ENCODE data around the gene ANKH.
"Not testable (repeated sequence)": the region's sequence is repeated elsewhere in the genome, so short reads cannot be mapped to it uniquely, and the experiment has no call there.

The ANKH gene

GRCh38 chr5:14871214-14872069, at the start of gene ANKH:
ANKH (minus strand) TSS chr5:14871778; CDS start chr5:14871447, 331 bp downstream.
- peak; percentile 75 for DNase-seq (ENCODE audit: low read depth)

GRCh38 chr5:14920121-14920520, 48.5 kb upstream of the ANKH start:
- no peak for DNase-seq (ENCODE audit: low read depth)

- DNase-seq (ENCODE audit: low read depth) = not testable (repeated sequence)
Measured at GRCh38 chr5:14919106-14919505, 47.5 kb upstream of the ANKH start.

GRCh38 chr5:14917719-14918118, 46.1 kb upstream of the ANKH start:
- no peak for DNase-seq (ENCODE audit: low read depth)

- DNase-seq (ENCODE audit: low read depth) = peak; percentile 75
Measured at GRCh38 chr5:14915291-14915952, 43.8 kb upstream of the ANKH start.

GRCh38 chr5:14914623-14915260, 43.2 kb upstream of the ANKH start:
- DNase-seq (ENCODE audit: low read depth) = peak; percentile 86

GRCh38 chr5:14914193-14914592, 42.6 kb upstream of the ANKH start:
- no peak for DNase-seq (ENCODE audit: low read depth)

- peak; percentile 76 for DNase-seq (ENCODE audit: low read depth)
Measured at GRCh38 chr5:14913096-14913495, 41.5 kb upstream of the ANKH start.

- no peak for DNase-seq (ENCODE audit: low read depth)
Measured at GRCh38 chr5:14912206-14912605, 40.6 kb upstream of the ANKH start.

- no peak for DNase-seq (ENCODE audit: low read depth)
Measured at GRCh38 chr5:14909369-14909768, 37.8 kb upstream of the ANKH start.

GRCh38 chr5:14908172-14908571, 36.6 kb upstream of the ANKH start:
- no peak for DNase-seq (ENCODE audit: low read depth)

- DNase-seq (ENCODE audit: low read depth) = no peak
Measured at GRCh38 chr5:14906628-14907027, 35.0 kb upstream of the ANKH start.

GRCh38 chr5:14902826-14903560, 31.4 kb upstream of the ANKH start:
- DNase-seq (ENCODE audit: low read depth) = no peak

- peak; percentile 73 for DNase-seq (ENCODE audit: low read depth)
Measured at GRCh38 chr5:14901462-14902051, 30.0 kb upstream of the ANKH start.

GRCh38 chr5:14900693-14901461, 29.3 kb upstream of the ANKH start:
- DNase-seq (ENCODE audit: low read depth) = peak; percentile 61

- DNase-seq (ENCODE audit: low read depth) = no peak
Measured at GRCh38 chr5:14896131-14896530, 24.6 kb upstream of the ANKH start.

GRCh38 chr5:14895301-14895700, 23.7 kb upstream of the ANKH start:
- peak; percentile 13 for DNase-seq (ENCODE audit: low read depth)

GRCh38 chr5:14894748-14895147, 23.2 kb upstream of the ANKH start:
- DNase-seq (ENCODE audit: low read depth) = no peak

GRCh38 chr5:14893381-14893780, 21.8 kb upstream of the ANKH start:
- DNase-seq (ENCODE audit: low read depth) = no peak

- DNase-seq (ENCODE audit: low read depth) = no peak
Measured at GRCh38 chr5:14890846-14891245, 19.3 kb upstream of the ANKH start.

GRCh38 chr5:14884062-14884612, 12.6 kb upstream of the ANKH start:
- no peak for DNase-seq (ENCODE audit: low read depth)
